ENCODE measurements around the gene ANKRD33B.
"Not testable (repeated sequence)": the region's sequence is repeated elsewhere in the genome, so short reads cannot be mapped to it uniquely, and the experiment has no call there.

ANKRD33B gene

GRCh38 chr5:10635867-10636350, 72.0 kb downstream of the ANKRD33B start:
- no peak overlapping the region for H3K4me3 ChIP-seq (ENCODE audit: low read depth, low read length)
- DNase-seq (ENCODE audit: low read depth), result no peak
- no peak for TF ChIP-seq CTCF (IDR thresholded peaks at IDR 0.05; ENCODE audit: control insufficient read depth, extremely low read depth, insufficient read depth)

GRCh38 chr5:10636363-10637142, 72.7 kb downstream of the ANKRD33B start:
- no peak overlapping the region for H3K4me3 ChIP-seq (ENCODE audit: low read depth, low read length)
- no peak for TF ChIP-seq CTCF (IDR thresholded peaks at IDR 0.05; ENCODE audit: control insufficient read depth, extremely low read depth, insufficient read depth)
- DNase-seq (ENCODE audit: low read depth), result no peak

GRCh38 chr5:10637944-10638343, 74.1 kb downstream of the ANKRD33B start:
- TF ChIP-seq CTCF (IDR thresholded peaks at IDR 0.05; ENCODE audit: control insufficient read depth, extremely low read depth, insufficient read depth), result no peak
- no peak for DNase-seq (ENCODE audit: low read depth)
- no peak overlapping the region for H3K4me3 ChIP-seq (ENCODE audit: low read depth, low read length)

GRCh38 chr5:10638723-10639122, 74.9 kb downstream of the ANKRD33B start:
- H3K4me3 ChIP-seq (ENCODE audit: low read depth, low read length); DNase-seq (ENCODE audit: low read depth): not testable (repeated sequence)

- no peak overlapping the region for H3K4me3 ChIP-seq (ENCODE audit: low read depth, low read length)
- TF ChIP-seq CTCF (IDR thresholded peaks at IDR 0.05; ENCODE audit: control insufficient read depth, extremely low read depth, insufficient read depth), result no peak
- no peak for DNase-seq (ENCODE audit: low read depth)
Observed at GRCh38 chr5:10639846-10640368, 76.0 kb downstream of the ANKRD33B start.

GRCh38 chr5:10642367-10642766, 78.5 kb downstream of the ANKRD33B start:
- DNase-seq (ENCODE audit: low read depth), result no peak
- TF ChIP-seq CTCF (IDR thresholded peaks at IDR 0.05; ENCODE audit: control insufficient read depth, extremely low read depth, insufficient read depth), result no peak
- H3K4me3 ChIP-seq (ENCODE audit: low read depth, low read length), result no peak overlapping the region

GRCh38 chr5:10644192-10644591, 80.3 kb downstream of the ANKRD33B start:
- no peak for TF ChIP-seq CTCF (IDR thresholded peaks at IDR 0.05; ENCODE audit: control insufficient read depth, extremely low read depth, insufficient read depth)
- H3K4me3 ChIP-seq (ENCODE audit: low read depth, low read length), result no peak overlapping the region
- DNase-seq (ENCODE audit: low read depth), result no peak

Measured in LNCaP clone FGC (cell line).